Duodenal mucosa (tissue), 2 donors: ENCODE results near the gene CCPG1.
"Not testable (repeated sequence)": the region's sequence is repeated elsewhere in the genome, so short reads cannot be mapped to it uniquely, and the experiment has no call there.

Source experiments
- H3K27ac ChIP-seq: one replicate; pipeline ENCODE4 v1.7.0; 2013; ENCODE audit warnings: low read depth, low read length
- H3K27me3 ChIP-seq, 2 donors: one replicate each; pipeline ENCODE4 v1.7.0; 2013; ENCODE audit warnings: low read length in 2 of 2, control low read depth in 1 of 2; ENCODE audit not compliant: insufficient read depth in 2 of 2, control insufficient read depth in 1 of 2
- H3K36me3 ChIP-seq, 2 donors: one replicate each; pipeline ENCODE4 v1.7.0; 2013; ENCODE audit warnings: low read length in 2 of 2, control low read depth in 1 of 2; ENCODE audit not compliant: insufficient read depth in 2 of 2, control insufficient read depth in 1 of 2
- H3K4me1 ChIP-seq, 2 donors: one replicate each; pipeline ENCODE4 v1.7.0; 2013; ENCODE audit warnings: low read length in 2 of 2, control low read depth in 1 of 2; ENCODE audit not compliant: insufficient read depth in 2 of 2, control insufficient read depth in 1 of 2
- H3K4me3 ChIP-seq, 2 donors: one replicate each; pipeline ENCODE4 v1.7.0; 2013; ENCODE audit warnings: low read length in 2 of 2, low read depth in 1 of 2
- H3K9ac ChIP-seq, 2 donors: one replicate each; pipeline ENCODE4 v1.7.0; 2013; ENCODE audit warnings: low read length in 2 of 2, low read depth in 1 of 2
- H3K9me3 ChIP-seq, 2 donors: one replicate each; pipeline ENCODE4 v1.7.0; 2013; ENCODE audit warnings: low read length in 2 of 2, control low read depth in 1 of 2; ENCODE audit not compliant: control insufficient read depth in 1 of 2

The CCPG1 gene

DNA sequence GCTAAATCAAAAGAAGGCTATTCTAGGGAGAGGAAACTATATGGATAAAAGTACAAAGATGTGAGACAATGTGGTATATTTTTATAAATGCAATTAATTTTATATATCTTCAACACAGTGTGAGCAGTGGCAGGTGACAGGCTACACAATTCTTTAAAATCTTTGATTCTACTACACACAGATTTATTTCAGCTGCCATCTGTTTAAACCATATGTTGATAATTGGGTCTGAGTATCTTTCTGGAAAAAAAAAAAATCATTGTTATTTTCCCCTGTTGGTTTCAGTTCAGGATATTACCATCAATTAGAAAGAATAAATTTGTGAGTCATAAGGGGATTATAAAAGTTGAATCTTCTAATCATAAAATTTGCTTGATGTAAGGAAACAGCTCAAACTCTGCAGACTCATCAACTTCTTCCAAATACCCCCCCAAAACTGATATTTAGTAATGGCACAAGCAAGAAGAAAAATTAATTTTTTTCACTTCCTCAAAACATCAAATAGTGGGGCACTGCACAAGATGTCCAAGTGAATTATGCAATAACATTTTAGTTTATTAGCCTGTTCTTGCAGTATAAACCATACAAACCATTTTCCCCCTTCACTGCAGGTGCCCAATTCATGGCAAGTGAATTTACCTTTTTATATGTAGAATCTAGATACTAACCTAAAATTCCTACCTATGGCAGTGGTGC, 12.2 kb upstream of the CCPG1 start:
- Histone ChIP-seq H3K27ac (no peak overlapping the region), H3K4me3 (no peak overlapping the region), H3K9me3 (no peaks in the 10 kb centered on the region), H3K4me1 (peaks cover 0 to 4% of the 10 kb centered on the region in 2 donors), H3K27me3 (no peaks in the 10 kb centered on the region), H3K9ac (no peak overlapping the region), H3K36me3 (no peaks in the 10 kb centered on the region)

DNA sequence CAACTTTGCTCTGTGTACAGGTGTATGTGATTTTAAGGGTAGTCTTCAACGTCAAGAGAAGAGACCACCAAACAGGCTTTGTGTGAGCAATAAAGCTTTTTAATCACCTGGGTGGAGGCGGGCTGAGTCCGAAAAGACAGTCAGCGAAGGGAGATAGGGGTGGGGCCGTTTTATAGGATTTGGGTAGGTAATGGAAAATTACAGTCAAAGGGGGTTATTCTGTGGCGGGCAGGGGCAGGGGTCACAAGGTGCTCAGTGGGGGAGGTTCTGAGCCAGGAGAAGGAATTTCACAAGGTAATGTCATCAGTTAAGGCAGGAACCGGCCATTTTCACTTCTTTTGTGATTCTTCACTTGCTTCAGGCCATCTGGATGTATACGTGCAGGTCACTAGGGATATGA, 9.5 kb upstream of the CCPG1 start:
- H3K27ac ChIP-seq, H3K9ac ChIP-seq, H3K9me3 ChIP-seq, H3K4me3 ChIP-seq, H3K4me1 ChIP-seq, H3K27me3 ChIP-seq, H3K36me3 ChIP-seq: not testable (repeated sequence)

DNA sequence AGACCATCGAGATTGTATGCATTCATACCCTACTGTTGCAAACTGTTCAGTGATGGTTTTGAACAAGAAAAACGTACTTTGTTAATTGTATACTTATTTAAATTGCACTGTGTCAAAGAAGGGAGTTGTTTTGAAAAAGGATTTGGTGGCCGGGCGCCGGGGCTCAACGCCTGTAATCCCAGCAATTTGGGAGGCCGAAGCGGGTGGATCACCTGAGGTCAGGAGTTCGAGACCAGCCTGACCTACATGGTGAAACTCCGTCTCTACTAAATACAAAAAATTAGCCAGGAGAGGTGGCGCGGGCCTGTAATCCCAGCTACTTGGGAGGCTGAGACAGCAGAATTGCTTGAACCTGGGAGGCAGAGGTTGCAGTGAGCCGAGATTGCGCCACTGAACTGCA, 817 bp upstream of the CCPG1 start:
- Histone ChIP-seq H3K4me3 (peak overlapping the region; percentile 91 to 94), H3K9ac (peak overlapping the region; percentile 89 to 95)
- not testable (repeated sequence) for H3K27me3 ChIP-seq, H3K4me1 ChIP-seq, H3K9me3 ChIP-seq, H3K36me3 ChIP-seq, H3K27ac ChIP-seq

DNA sequence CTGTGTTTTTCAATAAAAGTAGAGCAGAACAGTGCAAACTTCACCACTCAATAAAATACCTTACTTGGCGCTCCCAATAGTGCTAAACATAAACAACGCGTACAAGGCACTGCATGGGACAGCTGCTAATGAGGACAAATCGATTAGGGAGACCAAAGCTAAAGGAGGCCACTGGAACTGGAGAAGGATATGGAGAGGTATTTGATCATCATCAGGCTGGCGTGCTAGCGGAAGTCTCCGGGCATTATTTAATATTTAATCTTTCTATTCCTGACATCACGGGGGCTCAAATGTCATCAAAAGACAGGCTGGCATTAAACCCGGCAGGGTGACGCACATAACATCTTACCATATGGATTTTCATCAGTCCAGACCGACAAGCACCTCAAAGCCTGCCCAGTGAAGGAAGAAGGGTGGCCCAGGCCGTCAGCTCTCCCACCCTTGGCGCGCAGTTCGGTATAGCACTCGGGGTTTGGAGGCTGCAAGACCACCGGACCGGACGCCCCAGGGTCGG, 604 bp downstream of the CCPG1 start:
- H3K4me3 ChIP-seq = peak overlapping the region; percentile 91 to 94
- H3K9ac ChIP-seq = peak overlapping the region; percentile 89 to 95
- H3K27ac ChIP-seq = peak overlapping the region; percentile 94
- no peaks in the 10 kb centered on the region for H3K9me3 ChIP-seq
- peaks cover 15 to 19% of the 10 kb centered on the region in 2 donors for H3K4me1 ChIP-seq
- H3K27me3 ChIP-seq = no peaks in the 10 kb centered on the region
- no peaks in the 10 kb centered on the region for H3K36me3 ChIP-seq

DNA sequence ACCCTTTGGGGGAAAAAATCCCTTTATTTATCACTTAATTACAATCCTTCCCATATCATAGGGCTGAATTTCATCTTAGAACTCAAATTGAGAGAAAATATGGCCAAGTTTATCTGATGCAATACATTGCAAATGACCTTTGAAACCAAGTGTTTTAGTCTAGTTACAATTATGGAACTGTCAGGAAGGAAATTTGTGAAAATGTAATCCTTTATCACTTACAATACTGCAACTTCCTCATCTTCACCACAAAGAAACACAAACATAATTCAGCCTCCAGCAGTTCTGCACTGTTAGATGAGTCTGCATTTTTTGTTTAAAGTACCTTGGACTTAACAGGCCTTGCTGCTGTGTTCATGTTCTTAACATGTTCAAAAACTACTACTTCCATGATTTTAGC, 4.6 kb downstream of the CCPG1 start:
- Histone ChIP-seq H3K27me3 (no peaks in the 10 kb centered on the region), H3K4me3 (no peak overlapping the region), H3K36me3 (no peaks in the 10 kb centered on the region), H3K9me3 (no peaks in the 10 kb centered on the region), H3K27ac (no peak overlapping the region), H3K9ac (no peak overlapping the region), H3K4me1 (peaks cover 10 to 25% of the 10 kb centered on the region in 2 donors)

DNA sequence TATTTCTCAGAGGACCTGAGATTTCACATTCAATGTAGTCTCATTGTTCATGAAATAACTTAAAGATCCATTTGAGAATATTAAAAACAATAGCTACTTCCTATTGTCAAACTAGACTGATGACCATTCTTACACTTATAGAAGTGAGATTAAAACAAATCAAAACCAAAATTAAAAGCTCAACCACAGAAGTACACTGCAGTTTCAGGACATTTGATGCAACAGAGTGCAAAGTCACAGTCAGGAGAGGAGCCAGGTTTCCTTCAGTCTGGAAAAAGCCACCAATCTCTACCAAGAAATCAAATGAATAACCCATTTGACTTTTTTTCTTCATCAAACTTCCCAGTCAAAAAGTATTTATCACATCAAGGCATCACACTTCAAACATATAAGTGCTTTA, 5.5 kb downstream of the CCPG1 start:
- no peaks in the 10 kb centered on the region for H3K27me3 ChIP-seq
- H3K27ac ChIP-seq = no peak overlapping the region
- H3K36me3 ChIP-seq = no peaks in the 10 kb centered on the region
- no peak overlapping the region for H3K4me3 ChIP-seq
- H3K9me3 ChIP-seq = no peaks in the 10 kb centered on the region
- H3K9ac ChIP-seq = no peak overlapping the region
- peaks cover 10 to 25% of the 10 kb centered on the region in 2 donors for H3K4me1 ChIP-seq

DNA sequence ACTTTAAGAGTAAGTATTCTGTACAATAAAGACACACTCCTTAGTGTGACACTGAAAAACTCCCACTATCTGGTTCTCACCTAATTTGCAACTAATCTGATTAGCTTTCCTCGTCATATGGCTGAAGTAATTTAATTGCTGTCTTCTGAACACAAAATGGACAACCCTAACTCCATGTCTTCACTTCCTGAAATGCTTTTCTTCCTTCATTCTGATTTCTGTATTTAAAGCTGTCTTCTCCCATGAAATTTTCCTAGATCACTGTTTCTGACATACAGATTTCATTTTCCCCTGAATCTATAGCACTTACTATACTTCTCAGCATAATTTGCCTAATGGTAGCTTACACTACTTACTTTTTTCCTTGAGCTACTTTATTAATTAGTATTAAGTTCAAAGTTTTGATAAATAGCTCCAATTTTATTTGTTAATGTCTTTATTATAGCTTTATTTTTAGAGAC, 6.3 kb downstream of the CCPG1 start:
- Histone ChIP-seq H3K27ac (no peak overlapping the region), H3K4me3 (no peak overlapping the region), H3K4me1 (peaks cover 10 to 25% of the 10 kb centered on the region in 2 donors), H3K36me3 (no peaks in the 10 kb centered on the region), H3K27me3 (no peaks in the 10 kb centered on the region), H3K9ac (no peak overlapping the region), H3K9me3 (no peaks in the 10 kb centered on the region)

DNA sequence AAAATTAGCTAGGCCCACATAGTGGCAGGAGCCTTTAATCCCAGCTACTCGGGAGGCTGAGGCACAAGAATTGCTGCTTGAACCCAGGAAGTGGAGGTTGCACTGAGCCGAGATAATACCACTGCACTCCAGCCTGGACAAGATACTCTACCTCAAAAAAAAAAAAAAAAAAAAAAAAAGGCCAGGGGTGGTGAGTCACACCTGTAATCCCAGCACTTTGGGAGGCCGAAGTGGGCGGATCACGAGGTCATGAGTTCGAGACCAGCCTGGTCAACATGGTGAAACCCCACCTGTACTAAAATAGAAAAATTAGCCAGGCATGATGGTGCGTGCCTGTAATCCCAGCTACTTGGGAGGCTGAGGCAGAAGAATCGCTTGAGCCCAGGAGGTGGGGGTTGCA, 8.1 kb downstream of the CCPG1 start:
- H3K9me3 ChIP-seq, H3K9ac ChIP-seq, H3K4me3 ChIP-seq, H3K27me3 ChIP-seq, H3K36me3 ChIP-seq, H3K27ac ChIP-seq: not testable (repeated sequence)
- peaks cover 10 to 25% of the 10 kb centered on the region in 2 donors for H3K4me1 ChIP-seq

DNA sequence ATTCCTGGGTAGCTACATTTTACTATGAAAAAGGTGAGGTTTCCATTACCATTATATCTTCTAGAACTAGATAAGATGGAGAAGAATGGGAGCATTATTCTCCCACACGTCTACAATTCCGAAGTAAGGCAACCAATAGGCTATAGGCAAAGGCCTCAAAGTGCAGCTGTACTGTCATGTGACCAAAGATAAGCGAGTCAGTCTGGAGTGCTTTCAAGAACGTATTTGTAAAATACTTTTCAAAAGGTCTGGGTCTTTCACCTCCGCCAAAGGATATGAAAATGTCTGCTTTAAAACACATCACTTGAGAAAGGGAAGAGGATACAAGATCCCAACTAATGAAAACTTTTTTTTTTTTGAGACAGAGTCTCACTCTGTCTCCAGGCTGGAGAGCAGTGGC, 9.9 kb downstream of the CCPG1 start:
- Histone ChIP-seq H3K27me3 (no peaks in the 10 kb centered on the region), H3K36me3 (no peaks in the 10 kb centered on the region), H3K9ac (no peak overlapping the region), H3K4me1 (peaks cover under 1 to 12% of the 10 kb centered on the region in 2 donors), H3K9me3 (peaks cover 0 to 4% of the 10 kb centered on the region in 2 donors), H3K4me3 (no peak overlapping the region), H3K27ac (no peak overlapping the region)

DNA sequence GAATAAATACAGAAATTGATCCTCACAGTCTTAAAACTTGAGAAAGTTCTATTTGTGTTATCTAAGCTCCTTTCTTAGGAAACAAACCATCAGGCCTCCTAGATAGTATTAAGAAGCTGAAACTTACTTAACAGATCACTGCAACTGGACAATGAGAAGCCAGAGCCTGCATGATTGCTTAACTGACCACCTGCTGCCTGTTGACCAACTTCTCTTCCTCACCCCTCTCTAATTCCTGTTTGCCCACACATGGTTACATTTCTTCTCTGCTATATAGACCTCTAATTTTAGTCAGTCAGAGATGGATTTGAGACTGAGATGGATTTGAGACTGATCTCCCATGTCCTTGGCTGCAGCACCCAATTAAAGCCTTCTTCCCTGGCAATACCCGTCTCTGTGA, 13.5 kb downstream of the CCPG1 start:
- no peaks in the 10 kb centered on the region for H3K36me3 ChIP-seq
- H3K9me3 ChIP-seq = peaks cover 0 to 4% of the 10 kb centered on the region in 2 donors
- H3K27ac ChIP-seq = no peak overlapping the region
- no peak overlapping the region for H3K9ac ChIP-seq
- no peaks in the 10 kb centered on the region for H3K4me1 ChIP-seq
- H3K27me3 ChIP-seq = no peaks in the 10 kb centered on the region
- no peak overlapping the region for H3K4me3 ChIP-seq
